T-helper 2 cell treated with Interferon-gamma antibody and Interleukin-4, amounts not matched to agents 5 μg/mL and 100 μg/mL, for 36 hours (primary cell): ENCODE data around the gene DGKI.

ENCODE experiments used
- DNase-seq: peaks from one replicate; pipeline ENCODE4 v3.0.0; 2021; ENCODE audit warnings: low spot score
- H3K27ac Mint-ChIP-seq: one replicate; pipeline ENCODE4 v1.8.0; 2021; ENCODE audit warnings: mild to moderate bottlenecking, mixed read lengths
- H3K27me3 Mint-ChIP-seq: one replicate; pipeline ENCODE4 v1.8.0; 2021; ENCODE audit warnings: low read depth, mixed read lengths
- H3K36me3 Mint-ChIP-seq: one replicate; pipeline ENCODE4 v1.8.0; 2021; ENCODE audit warnings: low read depth, mixed read lengths
- H3K4me1 Mint-ChIP-seq: one replicate; pipeline ENCODE4 v1.8.0; 2021; ENCODE audit warnings: low read depth, mixed read lengths
- H3K4me3 Mint-ChIP-seq: one replicate; pipeline ENCODE4 v1.8.0; 2022; ENCODE audit warnings: mild to moderate bottlenecking, moderate library complexity, mixed read lengths
- H3K9me3 Mint-ChIP-seq: one replicate; pipeline ENCODE4 v1.8.0; 2021; ENCODE audit warnings: mixed read lengths

Gene DGKI

DNA sequence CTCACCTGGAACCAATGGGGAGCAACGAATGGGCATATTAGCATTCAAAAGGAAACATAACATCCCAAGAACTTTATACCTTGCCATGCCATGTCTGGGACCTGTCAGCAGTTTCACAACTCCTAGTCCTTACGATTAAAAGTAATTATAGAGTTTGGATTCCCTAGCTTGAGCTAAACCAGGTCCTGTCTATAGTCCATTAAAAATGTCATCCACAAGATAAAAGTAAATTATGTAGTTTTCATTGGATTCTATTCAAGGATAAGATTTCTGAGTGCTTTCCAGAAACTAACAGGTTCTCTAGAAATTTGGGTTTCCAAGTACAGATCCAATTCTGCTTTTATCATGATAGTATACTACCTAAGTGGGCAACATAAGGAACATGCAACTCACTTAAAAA is 339.7 kb downstream of the DGKI start:
- Mint-ChIP-seq H3K9me3 (no peaks in the 10 kb centered on the region), H3K27ac (no peak overlapping the region), H3K27me3 (no peaks in the 10 kb centered on the region), H3K4me1 (no peaks in the 10 kb centered on the region), H3K36me3 (no peaks in the 10 kb centered on the region), H3K4me3 (no peak overlapping the region)
- DNase-seq: no peak

DNA sequence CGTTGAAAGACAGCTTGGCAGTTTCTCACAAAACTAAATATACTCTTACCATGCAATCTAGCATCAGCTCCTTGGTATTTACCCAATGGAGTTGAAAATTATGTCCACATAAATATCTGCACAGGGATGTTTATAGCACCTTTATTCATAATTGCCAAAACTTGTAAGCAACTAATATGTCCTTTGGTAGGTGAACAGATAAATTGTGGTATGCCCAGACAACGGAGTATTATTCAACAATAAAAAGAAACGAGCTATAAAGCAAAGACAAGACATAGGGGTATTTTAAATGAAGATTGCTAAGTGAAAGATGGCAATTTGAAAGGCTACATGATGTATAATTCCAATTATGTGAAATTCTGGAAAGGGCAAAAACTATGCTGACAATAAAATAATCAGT is 340.7 kb downstream of the DGKI start:
- Mint-ChIP-seq H3K4me3 (no peak overlapping the region), H3K27ac (no peak overlapping the region), H3K27me3 (no peaks in the 10 kb centered on the region), H3K36me3 (no peaks in the 10 kb centered on the region), H3K9me3 (no peaks in the 10 kb centered on the region), H3K4me1 (no peaks in the 10 kb centered on the region)
- DNase-seq: no peak

DNA sequence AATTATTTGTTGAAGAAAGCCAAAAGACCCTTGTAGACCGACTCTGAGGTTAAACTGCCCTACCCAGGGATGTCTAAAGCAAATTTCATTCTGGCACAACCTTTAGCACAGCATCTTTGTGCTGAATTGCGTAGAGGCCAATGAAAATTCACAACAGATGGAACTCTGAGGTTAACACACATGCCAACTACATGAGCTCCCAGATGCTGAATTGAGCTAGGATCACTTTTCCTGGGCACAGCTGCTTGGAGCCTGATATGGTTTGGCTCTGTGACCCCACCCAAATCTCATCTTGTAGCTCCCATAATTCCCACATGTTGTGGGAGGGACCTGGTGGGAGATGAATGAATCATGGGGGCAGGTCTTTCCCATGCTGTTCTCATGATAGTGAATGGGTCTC is 345.2 kb downstream of the DGKI start:
- Mint-ChIP-seq H3K9me3 (no peaks in the 10 kb centered on the region), H3K27me3 (no peaks in the 10 kb centered on the region)

DNA sequence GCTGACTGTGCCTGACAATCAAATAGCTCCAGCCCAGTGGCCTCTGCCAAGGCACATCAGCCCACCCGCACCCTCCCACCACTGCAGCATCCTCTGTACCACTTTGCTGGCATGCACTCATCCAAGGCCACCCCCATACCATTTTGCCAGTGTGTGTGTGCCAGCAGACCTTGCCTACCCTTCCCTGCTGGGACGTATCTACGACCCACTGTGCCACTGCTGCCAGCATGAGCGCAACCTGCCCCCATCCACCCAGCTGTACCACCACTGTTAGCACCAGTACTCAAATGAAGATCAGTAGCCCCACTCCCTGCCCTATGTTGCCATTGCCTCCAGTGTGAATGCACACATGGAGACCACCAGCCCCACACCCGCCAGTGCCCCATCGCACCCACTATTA is 353.9 kb downstream of the DGKI start:
- H3K27ac Mint-ChIP-seq: no peak overlapping the region
- H3K4me1 Mint-ChIP-seq: no peaks in the 10 kb centered on the region
- no peak for DNase-seq
- no peaks in the 10 kb centered on the region for H3K27me3 Mint-ChIP-seq
- no peaks in the 10 kb centered on the region for H3K36me3 Mint-ChIP-seq
- peaks cover 15% of the 10 kb centered on the region for H3K9me3 Mint-ChIP-seq
- H3K4me3 Mint-ChIP-seq: no peak overlapping the region

More for the DNA sequence above, 345.2 kb downstream of the DGKI start:
- no peak for DNase-seq
- H3K36me3 Mint-ChIP-seq: no peaks in the 10 kb centered on the region
- H3K4me3 Mint-ChIP-seq: no peak overlapping the region
- H3K4me1 Mint-ChIP-seq: no peaks in the 10 kb centered on the region
- H3K27ac Mint-ChIP-seq: no peak overlapping the region

DNA sequence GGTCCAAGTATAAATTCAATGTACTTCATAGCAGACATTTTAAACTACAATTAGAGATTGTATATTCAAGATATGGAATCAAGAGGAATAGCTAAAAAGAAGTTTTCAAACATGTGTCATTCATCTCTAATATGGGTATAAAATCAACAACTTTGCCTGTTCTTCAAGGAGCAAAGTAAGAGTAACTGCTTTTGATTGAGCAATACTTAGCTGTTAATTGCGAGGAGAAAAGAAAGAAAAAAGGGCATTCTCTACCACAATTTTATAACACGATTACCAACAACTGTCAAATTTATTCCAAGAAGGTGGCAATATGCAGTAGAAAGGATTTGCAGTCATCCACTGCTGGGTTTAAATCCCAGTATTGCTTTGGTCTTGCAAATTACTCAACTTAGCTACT is 356.9 kb downstream of the DGKI start:
- Mint-ChIP-seq H3K27me3 (no peaks in the 10 kb centered on the region), H3K9me3 (peaks cover 7% of the 10 kb centered on the region), H3K36me3 (no peaks in the 10 kb centered on the region), H3K4me1 (no peaks in the 10 kb centered on the region), H3K27ac (no peak overlapping the region), H3K4me3 (no peak overlapping the region)
- DNase-seq: no peak

DNA sequence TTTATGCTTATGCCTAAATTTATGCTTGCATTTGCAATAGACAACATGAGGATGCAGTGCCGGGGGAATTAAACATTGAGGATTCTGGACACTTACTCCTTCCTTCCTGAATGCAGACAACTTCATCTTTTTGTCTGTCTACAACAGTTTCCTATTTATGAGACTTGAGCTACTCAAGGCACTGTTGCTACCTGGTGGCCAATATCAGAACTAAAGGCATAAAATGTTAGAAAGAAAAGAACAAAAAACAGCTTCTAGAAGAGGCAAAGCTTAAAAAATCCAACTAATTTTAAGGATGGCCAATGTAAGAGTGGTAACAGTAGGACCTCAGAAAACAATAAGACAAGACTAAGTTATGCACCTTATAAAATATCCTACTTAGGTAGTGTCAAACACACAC is 358.7 kb downstream of the DGKI start:
- no peaks in the 10 kb centered on the region for H3K36me3 Mint-ChIP-seq
- no peak overlapping the region for H3K4me3 Mint-ChIP-seq
- no peaks in the 10 kb centered on the region for H3K4me1 Mint-ChIP-seq

DNA sequence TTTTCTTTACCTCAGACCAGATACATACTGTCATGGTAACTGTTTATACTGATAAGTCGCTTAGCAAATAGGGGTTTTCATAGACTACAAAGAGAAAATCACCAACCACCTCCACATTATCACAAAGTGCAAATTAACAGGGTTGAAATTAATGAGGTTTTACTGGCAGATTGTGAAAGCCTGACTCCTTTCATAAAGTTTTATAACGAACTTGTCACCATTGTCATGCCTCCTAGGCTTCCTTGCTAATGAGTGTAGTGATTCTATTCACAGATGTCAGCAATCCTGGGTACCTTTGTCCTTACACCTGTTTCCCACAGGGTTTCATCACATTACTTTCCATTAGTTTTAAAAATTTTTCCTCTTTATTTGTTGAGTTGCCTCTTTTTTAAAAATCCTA is 361.0 kb downstream of the DGKI start:
- Mint-ChIP-seq H3K4me3 (no peak overlapping the region), H3K27me3 (no peaks in the 10 kb centered on the region)

More for the DNA sequence above, 358.7 kb downstream of the DGKI start:
- DNase-seq: no peak
- Mint-ChIP-seq H3K9me3 (no peaks in the 10 kb centered on the region), H3K27me3 (no peaks in the 10 kb centered on the region), H3K27ac (no peak overlapping the region)

DNA sequence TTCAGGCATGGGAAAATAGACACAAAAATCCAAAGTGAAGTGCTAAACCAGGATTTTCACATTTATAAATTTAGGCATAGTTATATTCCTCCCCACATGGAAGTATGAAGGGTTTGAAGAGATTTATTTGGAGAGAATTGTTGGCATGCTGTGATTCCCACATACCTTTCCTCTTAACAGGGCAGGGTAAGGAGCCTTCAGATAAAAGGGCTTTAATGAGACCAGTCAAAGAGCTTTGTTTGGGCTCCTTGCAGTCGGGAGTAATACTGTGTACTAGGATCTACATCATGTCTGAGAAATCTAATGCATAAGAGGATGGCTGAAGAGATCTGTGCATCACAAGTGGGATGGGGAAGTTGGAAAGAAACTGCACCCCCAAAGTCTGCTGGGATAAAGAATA is 362.4 kb downstream of the DGKI start:
- Mint-ChIP-seq H3K27ac (no peak overlapping the region), H3K4me3 (no peak overlapping the region), H3K27me3 (no peaks in the 10 kb centered on the region), H3K36me3 (no peaks in the 10 kb centered on the region), H3K9me3 (no peaks in the 10 kb centered on the region), H3K4me1 (no peaks in the 10 kb centered on the region)
- DNase-seq: no peak

More for the DNA sequence above, 361.0 kb downstream of the DGKI start:
- H3K9me3 Mint-ChIP-seq: no peaks in the 10 kb centered on the region
- no peak for DNase-seq
- no peak overlapping the region for H3K27ac Mint-ChIP-seq
- H3K4me1 Mint-ChIP-seq: no peaks in the 10 kb centered on the region
- H3K36me3 Mint-ChIP-seq: no peaks in the 10 kb centered on the region

DNA sequence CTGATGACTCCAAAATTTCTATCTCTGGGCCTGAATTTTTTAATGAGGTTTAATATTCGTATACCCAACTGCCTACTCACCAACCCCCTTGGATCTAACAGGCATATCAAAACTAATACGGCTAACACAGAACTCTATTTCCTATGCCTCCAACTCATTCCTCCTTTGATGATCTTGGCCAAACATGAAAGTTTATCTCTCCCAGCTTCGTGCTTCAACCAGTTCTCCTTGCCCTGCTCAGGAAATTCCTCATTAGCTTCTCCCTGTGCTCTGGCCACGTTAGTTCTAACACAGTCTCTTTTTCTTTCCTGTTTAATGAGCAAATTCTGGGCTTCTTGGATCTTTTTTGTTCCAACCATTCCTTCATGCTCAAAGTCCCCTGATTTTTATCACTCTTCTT is 364.3 kb downstream of the DGKI start:
- H3K27ac Mint-ChIP-seq: no peak overlapping the region
- no peak for DNase-seq

DNA sequence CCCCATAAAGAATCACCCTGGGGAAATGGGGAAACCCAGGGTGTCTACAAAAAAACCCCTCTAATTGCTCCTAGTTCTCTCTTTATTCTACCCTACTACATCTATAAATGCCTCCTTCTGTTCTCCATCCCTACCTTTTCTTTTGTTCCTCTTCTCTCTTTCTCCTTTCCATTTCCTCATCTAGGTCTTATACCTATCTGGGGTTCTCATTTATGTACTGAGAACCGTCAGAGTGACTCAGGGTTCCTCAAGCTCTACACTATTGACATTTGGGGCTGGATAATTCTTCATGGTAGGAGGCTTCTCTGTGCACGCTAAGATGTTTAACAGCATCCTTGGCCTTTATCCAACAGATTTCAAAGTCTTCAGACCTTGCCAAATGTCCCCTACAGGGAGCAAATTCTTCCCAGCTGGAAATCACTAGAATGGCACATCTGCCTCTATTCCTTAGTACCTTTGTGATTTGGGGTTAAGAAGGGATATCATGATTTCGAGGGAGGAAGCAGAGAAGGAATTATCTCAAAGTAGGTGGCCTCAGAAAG is 365.9 kb downstream of the DGKI start:
- Mint-ChIP-seq H3K9me3 (no peaks in the 10 kb centered on the region), H3K4me3 (no peak overlapping the region), H3K27me3 (no peaks in the 10 kb centered on the region), H3K27ac (no peak overlapping the region), H3K36me3 (no peaks in the 10 kb centered on the region), H3K4me1 (no peaks in the 10 kb centered on the region)
- DNase-seq: no peak

More for the DNA sequence above, 364.3 kb downstream of the DGKI start:
- Mint-ChIP-seq H3K9me3 (no peaks in the 10 kb centered on the region), H3K36me3 (no peaks in the 10 kb centered on the region), H3K4me1 (no peaks in the 10 kb centered on the region), H3K27me3 (no peaks in the 10 kb centered on the region), H3K4me3 (no peak overlapping the region)

DNA sequence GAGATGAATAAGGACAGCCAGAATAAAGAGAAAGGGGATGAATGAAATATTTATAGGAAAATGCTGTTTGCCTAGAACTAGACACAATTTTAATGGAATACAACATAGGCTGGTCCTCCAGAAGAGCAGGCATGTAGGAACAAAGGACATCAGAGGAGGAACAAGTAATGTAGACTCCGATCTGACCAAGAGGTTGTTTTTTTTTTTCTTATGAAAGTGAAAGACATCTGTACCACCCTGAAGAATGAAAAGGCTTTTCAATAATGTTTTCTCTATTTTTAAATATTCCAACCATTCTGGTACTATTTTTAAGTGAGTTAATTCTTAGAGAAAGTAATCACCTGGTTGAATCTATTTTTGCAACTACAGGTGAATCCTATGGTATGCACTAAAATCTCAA is 366.4 kb downstream of the DGKI start:
- no peaks in the 10 kb centered on the region for H3K4me1 Mint-ChIP-seq
- H3K27me3 Mint-ChIP-seq: no peaks in the 10 kb centered on the region
- H3K36me3 Mint-ChIP-seq: no peaks in the 10 kb centered on the region
- H3K9me3 Mint-ChIP-seq: no peaks in the 10 kb centered on the region
- no peak overlapping the region for H3K4me3 Mint-ChIP-seq
- DNase-seq: no peak
- no peak overlapping the region for H3K27ac Mint-ChIP-seq

DNA sequence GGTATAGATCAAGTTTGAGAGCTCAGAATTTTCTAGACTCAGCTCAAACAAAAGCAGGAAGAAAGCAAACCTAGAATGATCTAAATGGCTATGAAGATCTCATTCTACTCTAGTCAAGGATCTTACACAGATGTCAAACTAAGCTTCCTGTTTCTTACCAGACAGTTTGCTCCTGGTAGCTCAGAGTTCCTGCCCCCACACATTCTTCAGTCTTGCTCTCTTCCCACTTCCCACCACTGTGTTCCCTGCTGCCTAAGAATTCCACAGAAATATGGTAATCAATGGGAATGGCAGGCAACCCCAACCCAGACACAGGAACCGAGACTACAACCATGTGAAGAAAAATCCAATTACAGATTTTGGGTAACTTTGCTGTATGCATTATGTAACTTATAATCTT is 369.8 kb downstream of the DGKI start:
- H3K4me3 Mint-ChIP-seq: no peak overlapping the region
- no peaks in the 10 kb centered on the region for H3K36me3 Mint-ChIP-seq
- H3K4me1 Mint-ChIP-seq: no peaks in the 10 kb centered on the region
- H3K9me3 Mint-ChIP-seq: no peaks in the 10 kb centered on the region
- H3K27ac Mint-ChIP-seq: no peak overlapping the region
- no peak for DNase-seq
- no peaks in the 10 kb centered on the region for H3K27me3 Mint-ChIP-seq

DNA sequence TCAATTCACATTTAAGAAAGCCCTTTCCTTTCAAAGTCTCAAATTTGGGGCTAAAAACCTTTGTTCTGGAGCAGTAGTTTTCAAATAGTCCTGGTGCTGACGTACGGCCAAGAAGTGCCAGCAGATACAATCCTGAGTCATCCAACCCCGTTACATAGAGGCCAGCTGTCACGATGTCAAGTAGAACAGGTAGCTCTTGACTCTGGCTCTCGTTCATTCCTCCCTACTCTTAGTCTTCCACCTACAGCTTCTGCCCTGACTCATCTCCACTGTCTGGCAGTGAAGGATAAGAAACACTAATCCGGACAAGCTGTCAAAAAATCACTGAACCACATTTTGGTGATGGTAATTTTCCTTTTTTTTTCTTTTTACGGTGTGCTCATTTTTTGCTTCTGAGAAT is 370.8 kb downstream of the DGKI start:
- H3K4me3 Mint-ChIP-seq: no peak overlapping the region
- no peaks in the 10 kb centered on the region for H3K36me3 Mint-ChIP-seq
- no peaks in the 10 kb centered on the region for H3K9me3 Mint-ChIP-seq
- H3K4me1 Mint-ChIP-seq: no peaks in the 10 kb centered on the region
- no peaks in the 10 kb centered on the region for H3K27me3 Mint-ChIP-seq
- no peak for DNase-seq
- H3K27ac Mint-ChIP-seq: no peak overlapping the region

DNA sequence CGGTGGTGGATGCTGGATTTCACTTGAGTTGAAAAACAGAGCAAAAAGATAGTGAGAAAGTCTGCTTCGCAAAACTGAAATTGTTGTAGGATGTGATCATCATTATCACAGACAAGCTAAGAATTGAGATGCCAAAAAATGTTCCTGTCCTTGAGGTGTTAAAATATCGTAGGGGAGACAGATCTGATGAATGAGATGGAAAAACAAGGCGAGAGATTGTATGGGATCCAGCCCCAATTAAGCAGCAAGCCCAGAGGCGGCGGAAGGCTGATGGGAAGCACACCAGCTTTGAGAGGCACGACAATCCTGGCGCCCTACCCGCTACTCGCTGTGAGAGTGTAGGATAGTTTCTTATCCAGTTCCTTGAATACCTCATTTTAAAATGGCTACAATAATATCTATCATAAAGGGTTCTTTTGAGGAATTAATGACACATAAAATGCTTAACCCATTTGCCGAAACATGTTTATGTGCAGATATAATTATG is 372.2 kb downstream of the DGKI start:
- H3K9me3 Mint-ChIP-seq: no peaks in the 10 kb centered on the region
- H3K27me3 Mint-ChIP-seq: no peaks in the 10 kb centered on the region
- H3K4me3 Mint-ChIP-seq: no peak overlapping the region
- no peaks in the 10 kb centered on the region for H3K36me3 Mint-ChIP-seq
- no peaks in the 10 kb centered on the region for H3K4me1 Mint-ChIP-seq
- no peak for DNase-seq
- no peak overlapping the region for H3K27ac Mint-ChIP-seq

DNA sequence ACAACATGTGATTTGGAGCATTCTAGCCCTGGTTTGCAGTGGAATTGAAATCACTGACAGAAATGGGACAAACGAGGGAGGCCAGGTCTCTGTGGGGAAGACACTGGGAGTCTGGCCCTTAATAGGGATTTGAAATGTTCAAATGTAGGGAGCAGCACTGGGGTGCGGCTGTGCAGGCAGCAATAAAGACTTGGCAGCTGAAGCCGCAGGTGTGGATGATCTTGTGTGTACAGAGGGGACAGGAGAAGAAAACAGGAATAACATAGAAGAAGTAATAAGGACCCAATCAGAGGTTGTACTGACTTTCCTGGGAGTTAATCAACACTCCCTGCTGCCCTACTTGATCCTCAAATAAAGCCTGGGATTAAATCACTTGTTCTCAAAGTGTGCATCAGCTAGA is 375.6 kb downstream of the DGKI start:
- no peaks in the 10 kb centered on the region for H3K27me3 Mint-ChIP-seq
- no peaks in the 10 kb centered on the region for H3K4me1 Mint-ChIP-seq
- no peak overlapping the region for H3K27ac Mint-ChIP-seq
- H3K9me3 Mint-ChIP-seq: no peaks in the 10 kb centered on the region
- no peaks in the 10 kb centered on the region for H3K36me3 Mint-ChIP-seq
- DNase-seq: no peak
- no peak overlapping the region for H3K4me3 Mint-ChIP-seq
